HCT116 (cell line): ENCODE data around the gene SCO1.

Source experiments
- FOSL1 ChIP-seq: IDR thresholded peaks from 2 replicates; pipeline ENCODE4 v1.6.1; 2012; ENCODE audit warnings: low read depth
- POLR2A ChIP-seq: IDR thresholded peaks from 2 replicates; pipeline ENCODE4 v1.7.0; 2011; ENCODE audit warnings: borderline replicate concordance; ENCODE audit not compliant: insufficient read depth, insufficient read length; ENCODE audit errors: extremely low read depth
- TF ChIP-seq, protein P1 (sequence below), 3 experiments: fragments of 200-600 bp in 1 of 3; sonication (generic) in 1 of 3; IDR thresholded peaks in 2 of 3; conservative IDR thresholded peaks in 1 of 3; 2 replicates each; pipeline ENCODE4 v1.5.1; 2012 to 2017; ENCODE audit warnings: low read depth in 2 of 3, low read length in 2 of 3, antibody characterized with exemption in 1 of 3, borderline replicate concordance in 1 of 3, control low read depth in 1 of 3, mild to moderate bottlenecking in 1 of 3, mixed read lengths in 1 of 3, mixed run types in 1 of 3, moderate library complexity in 1 of 3; ENCODE audit not compliant: insufficient read depth in 1 of 3

DNA sequence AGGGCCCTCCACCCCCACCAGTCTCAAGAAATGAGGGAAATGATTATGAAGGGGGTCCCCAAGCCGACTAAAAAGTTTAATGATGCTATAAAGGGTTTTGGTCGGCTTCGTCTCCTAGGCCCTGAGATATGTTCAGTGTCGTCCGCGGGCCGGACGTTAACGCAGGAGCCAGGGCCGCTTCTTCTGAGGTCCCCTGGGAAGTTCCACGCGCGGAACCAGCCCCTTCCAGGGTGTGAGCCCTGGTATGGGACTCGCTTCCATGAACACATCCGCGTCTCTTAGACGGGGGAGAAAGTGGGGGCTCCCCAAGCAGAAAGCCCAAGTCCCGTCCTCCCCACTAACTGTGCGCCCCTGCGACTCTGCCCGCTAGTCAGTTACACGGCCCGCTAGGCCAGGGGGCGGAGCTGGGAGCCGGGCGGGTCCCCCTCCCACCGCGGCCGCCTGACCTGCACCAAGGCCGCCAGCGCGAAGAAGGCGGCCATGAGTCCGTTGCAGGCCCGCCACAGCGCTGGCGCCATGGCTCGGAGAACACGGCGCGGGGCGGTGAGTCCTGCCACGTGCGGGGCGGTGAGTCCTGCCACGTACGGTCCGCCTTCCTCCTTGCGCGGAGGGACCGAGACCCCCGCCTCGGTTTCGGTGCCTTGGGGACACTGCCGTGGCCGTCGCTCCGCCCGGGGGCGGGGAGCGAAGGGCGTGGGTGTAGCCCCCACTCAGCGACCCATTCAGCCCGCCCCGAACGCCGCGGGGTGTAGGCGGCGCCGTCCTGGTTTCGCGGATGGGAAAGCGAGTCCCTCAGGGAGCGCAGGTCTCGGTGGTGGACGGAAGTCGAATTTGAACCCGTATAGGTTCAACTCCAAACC, 32.2 kb upstream of the SCO1 start, which contains the start of gene TMEM220:
- no peak for TF ChIP-seq POLR2A
- TF ChIP-seq, protein P1, sequence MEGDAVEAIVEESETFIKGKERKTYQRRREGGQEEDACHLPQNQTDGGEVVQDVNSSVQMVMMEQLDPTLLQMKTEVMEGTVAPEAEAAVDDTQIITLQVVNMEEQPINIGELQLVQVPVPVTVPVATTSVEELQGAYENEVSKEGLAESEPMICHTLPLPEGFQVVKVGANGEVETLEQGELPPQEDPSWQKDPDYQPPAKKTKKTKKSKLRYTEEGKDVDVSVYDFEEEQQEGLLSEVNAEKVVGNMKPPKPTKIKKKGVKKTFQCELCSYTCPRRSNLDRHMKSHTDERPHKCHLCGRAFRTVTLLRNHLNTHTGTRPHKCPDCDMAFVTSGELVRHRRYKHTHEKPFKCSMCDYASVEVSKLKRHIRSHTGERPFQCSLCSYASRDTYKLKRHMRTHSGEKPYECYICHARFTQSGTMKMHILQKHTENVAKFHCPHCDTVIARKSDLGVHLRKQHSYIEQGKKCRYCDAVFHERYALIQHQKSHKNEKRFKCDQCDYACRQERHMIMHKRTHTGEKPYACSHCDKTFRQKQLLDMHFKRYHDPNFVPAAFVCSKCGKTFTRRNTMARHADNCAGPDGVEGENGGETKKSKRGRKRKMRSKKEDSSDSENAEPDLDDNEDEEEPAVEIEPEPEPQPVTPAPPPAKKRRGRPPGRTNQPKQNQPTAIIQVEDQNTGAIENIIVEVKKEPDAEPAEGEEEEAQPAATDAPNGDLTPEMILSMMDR (IDR thresholded peaks at IDR 0.05 in 2 of 3, conservative IDR thresholded peaks at IDR 0.05 in 1 of 3; ENCODE audit: borderline replicate concordance in 1 of 3, insufficient read depth in 1 of 3, low read depth in 2 of 3, low read length in 2 of 3): no peak
- no peak for TF ChIP-seq FOSL1
